GM19372 (cell line): ENCODE results near the gene PRADC1.
A peak's percentile ranks its signal among the peaks of the same experiment; 100 is the strongest.

ENCODE experiments used
- ATAC-seq: cut with Tn5 transposase; IDR thresholded peaks from one replicate; pipeline ENCODE4 v1.9.1; 2021; ENCODE audit warnings: mild to moderate bottlenecking, low read depth, moderate library complexity; ENCODE audit not compliant: unreplicated experiment

Gene PRADC1

DNA sequence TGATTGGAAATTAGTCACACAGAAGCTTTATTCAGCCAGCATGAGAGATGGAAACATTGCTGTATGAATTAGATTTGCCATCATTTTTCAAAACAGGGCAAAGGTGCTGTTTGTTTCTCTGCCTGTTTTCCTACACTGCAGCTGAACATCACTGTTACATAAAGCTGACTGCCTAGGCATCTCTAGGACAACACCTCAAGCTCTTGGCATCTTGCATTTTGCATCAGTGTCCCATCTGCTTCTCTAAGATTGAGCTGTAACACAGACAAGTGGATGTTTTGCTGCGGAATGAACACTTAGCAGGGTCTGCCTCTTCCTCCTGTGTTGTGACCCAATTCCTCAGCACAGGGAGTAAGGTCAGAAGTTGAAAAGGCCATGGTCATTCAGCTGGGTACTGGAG is 5.9 kb upstream of the PRADC1 start:
- ATAC-seq = no peak

DNA sequence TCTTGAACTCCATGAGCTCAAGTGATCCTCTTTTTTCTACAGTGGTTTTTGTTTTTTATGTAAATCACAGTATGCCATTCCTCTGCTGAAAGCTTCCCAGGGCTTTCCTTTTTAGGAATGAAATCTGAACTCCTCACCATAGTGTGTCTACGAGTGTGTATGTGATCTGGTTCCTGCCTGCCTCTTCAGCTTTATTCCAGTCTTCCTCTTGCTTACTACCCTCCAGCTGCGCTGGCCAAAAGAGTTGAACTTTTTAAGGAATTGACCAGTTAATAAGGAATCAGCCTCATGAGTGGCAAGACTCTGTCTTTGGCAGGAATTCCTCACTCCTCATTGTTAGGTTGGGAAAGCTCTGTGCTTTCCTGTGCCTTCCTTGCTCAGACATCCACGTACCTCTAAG is 5.1 kb upstream of the PRADC1 start:
- ATAC-seq = no peak

DNA sequence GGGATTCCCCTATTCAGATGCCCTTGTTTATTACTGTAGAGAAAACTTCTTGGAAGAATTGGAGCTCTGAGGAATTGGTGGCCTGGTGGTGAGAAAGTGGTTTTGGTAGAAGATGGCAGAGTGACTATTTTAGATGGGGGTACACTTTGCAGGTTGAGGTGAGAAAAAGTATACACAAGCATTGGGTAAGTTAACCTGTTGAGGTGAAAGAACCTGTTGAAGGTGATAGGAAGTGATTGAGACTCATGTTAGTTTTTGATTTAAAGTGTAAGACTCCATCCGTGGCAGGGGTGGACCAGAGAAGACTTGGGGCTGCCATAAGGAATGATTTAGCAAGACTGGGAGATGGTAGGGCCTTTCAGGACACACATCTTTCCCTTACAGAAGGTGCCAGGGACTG is 4.1 kb upstream of the PRADC1 start:
- ATAC-seq = no peak

DNA sequence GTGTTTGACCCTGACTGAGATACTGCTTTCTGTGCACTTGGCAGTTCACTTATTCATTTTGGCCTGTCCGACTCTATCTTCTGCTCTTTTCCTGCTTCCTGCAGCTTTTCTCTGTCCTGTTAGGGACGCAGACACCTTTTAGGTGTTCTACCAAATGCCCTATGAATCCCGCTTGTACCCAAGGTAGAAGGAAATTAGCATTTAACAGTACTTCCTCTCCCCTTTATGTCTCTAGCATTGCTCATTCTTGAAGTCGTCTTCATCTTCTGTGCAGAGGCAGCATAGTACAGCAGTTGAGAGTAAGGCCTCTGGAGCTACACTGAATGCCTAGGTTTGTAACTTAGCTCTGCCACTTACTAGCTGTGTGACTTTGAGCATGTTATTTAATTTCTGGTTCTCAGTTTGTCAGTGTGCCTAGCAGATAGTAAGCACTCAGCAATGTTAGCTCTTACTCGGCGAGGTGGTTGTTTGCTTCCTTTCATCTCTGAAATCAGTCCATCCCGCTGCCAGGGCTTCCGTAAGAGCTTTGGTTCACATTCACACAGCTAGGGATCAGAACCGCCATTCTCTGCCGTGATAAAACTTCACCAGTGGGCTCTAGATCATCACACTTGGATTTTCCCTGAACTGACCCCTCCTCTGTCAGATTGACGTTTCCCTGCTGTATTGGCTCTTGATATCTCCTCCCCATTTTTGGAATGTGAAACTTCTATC is 2.4 kb upstream of the PRADC1 start:
- ATAC-seq = no peak

DNA sequence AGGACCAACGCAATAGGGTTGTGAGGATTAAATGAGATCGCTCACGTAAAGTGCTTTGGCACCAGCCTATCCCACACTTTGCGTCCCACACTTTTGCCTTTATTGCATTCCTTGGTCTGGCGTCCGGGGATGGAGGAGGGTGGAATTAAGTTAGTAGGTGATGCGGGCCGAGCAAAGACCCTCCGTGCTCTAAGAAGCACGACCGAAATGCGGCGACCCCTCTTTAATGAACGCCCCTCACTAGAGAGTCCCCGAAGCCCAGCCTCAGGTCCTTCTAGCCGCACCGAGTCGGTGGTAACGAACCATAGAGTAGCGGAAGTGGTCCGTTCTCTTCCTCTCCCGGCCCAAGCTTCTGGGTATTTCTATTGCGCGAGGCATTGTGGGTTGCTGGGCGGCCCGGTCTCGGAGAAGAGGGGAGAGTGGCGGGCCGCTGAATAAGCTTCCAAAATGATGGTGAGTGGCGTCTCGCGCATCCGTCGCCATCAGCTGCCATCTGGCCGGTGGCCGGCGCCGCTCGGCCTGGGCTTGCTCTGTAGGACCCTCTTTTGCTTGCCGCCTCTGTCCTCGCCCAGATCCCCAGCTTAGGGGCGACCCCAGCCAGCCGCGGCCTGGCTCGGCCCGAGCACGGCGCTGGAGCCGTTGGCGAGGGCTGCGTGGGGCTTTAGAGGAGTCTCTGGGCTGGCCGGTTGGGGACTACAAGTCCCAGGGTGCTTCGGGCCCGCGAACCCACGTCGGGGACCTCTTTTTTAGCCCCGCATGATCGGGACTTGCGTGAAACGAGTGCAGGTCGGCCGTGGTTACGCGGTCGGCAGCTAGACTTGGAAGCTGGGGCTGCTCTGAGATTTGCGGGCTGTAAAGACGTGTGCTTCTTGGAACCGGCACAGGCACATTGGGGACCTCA is 1.1 kb upstream of the PRADC1 start, which contains the start of gene CCT7:
Gene CCT7 (plus strand): TSS at position 377 of the 901 bp plus-strand sequence. CDS start 71 bp downstream, at position 448.
- ATAC-seq = peak; percentile 54

DNA sequence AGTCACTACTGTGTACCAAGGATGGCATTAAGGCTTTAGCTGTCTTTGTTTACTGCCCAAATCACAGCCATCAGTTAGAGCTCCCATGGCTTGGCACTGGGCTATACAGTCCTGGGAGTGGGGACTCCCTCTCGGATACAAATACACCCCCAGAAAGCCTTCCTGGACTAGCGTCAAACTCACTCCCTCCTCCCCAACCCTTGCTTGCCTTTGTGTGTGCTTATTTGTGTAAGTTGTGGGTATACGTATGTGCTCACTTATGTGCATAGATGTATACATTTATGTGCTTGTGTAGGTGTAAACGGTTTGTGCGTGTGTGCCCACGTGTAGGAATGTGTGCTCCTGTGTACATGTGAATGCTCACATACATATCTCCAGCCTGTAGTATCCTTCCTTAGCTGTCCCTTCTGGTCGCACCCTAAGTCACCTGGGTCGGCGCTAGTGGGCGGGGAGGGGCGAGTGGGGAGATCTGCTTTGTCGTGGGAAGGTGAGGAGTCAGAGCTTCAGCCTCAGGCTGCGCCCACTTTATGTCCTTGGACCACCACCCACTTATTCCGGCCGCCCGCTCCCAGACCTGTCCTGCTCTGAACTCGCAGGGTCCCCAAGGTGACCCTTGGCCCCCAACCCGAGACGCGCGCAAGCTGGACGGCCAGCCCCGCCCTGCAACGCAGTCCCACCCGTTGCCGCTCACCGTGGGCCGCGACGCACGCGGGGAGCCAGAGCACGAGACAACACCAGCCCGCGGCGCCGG is 461 bp downstream of the PRADC1 start:
- peak; percentile 9 for ATAC-seq

DNA sequence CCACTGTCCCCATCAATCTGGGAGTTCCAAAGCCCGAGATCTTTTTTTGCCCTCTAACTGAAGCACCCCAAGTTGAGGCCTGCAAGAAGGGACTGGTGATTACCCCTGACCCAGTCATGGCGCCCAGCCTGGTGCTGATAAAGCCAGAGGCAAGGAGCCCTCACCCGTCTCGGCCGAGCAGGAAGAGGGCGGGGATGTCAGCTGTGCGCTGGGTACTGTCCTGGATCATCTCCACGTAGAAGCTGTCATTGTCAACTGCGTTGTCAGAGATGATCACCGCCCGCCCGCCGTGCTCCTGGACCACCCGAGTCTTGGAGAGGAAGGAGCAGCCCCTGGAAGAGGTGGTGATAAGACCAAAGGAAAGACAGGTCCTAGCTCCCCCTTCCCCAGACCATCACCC is 4.4 kb downstream of the PRADC1 start:
- no peak for ATAC-seq

DNA sequence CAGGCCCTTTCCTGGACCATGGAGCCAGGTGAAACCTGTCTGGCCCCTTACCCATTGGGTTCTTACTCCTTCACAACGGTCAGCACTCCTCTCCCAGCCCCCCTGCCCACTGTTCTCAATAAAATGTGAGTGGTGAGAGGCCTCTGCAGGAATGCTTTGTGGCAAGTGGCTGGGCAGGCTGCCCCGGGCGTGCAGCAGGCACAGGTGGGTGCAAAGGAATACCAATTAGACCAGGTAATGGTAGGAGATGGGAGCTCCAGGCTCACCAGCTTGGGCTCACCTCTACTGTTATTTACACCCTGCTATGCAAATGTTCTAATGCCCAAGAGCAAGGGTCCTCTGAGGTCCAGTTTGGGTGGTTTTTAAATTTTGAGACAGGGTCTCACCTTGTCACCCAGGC is 6.0 kb downstream of the PRADC1 start:
- no peak for ATAC-seq

DNA sequence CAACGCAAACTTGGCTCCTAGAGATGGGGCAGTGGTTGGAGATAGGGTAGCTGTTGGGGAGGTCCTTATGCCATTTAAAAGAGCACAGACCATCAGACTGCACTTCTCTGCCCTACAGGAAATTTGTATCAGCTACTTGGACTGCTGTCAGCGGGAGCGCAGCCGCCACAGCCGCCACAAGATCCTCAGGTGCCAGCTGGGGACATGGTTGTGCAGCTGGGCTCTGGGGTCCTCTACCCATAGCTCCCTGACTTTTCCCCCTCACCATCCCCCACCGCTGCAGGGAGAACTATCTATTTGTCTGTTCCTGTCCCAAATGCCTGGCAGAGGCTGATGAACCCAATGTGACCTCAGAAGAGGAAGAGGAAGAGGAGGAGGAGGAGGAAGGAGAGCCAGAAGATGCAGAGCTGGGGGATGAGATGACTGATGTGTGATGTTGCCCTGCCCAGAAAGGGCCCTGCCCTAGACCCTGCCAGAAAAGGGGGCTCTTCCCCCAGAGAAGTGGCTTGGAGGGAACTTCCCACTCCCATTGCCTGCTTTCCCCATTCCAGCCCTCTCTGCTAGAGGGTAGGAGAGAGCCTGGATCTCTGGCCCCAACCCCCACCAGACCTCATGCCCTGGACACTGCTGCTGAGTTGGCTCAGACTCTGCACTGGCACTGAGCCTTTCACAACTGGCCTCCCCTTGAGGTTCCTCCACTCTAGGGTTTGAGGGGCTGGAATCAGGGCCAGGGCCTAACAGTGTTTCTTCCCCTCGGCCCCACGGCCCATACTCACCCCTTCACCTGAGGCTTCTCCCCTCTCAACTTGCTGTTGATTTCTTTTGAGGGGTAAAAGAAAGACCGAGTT is 7.3 kb downstream of the PRADC1 start:
- ATAC-seq = no peak

DNA sequence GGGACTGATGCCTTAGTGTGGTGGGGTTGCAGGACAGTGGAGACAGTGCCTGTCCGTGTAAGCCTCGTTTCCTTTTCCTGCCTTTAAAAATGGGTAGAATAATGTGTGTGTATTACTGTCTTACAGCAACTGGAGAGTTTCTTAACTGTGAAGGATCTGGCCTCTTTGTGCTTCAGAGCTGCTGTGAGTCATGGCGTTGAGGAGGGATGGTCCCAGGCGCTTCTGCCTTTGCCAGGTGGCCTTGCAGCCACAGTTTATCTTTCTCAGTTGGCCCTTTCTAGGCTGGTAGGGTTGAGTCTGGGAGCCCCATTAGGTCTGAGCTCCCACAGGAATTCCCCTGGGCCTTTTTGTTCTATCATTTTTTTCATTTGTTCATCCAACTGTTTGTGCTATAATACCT is 9.2 kb downstream of the PRADC1 start:
- ATAC-seq = no peak

DNA sequence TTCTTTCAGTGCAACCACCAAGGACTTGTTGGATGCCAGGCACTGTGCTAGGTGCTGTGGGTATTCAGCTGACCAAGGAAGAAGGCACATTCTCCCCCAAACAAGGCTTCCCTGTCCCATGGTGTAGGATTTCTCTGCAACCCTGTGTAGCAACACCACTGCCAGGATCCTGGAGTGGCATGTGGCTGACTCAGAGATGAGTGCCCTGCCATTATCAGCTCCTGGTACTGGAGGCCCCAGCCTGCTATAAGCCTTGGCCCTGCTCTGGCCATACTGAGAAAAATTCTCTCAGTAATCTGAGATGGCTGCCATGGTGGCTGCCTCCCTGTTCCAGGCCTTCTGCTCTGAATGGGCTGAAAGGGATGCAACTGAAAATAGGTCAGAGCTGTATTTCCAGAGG is 14.7 kb downstream of the PRADC1 start:
- ATAC-seq = no peak

DNA sequence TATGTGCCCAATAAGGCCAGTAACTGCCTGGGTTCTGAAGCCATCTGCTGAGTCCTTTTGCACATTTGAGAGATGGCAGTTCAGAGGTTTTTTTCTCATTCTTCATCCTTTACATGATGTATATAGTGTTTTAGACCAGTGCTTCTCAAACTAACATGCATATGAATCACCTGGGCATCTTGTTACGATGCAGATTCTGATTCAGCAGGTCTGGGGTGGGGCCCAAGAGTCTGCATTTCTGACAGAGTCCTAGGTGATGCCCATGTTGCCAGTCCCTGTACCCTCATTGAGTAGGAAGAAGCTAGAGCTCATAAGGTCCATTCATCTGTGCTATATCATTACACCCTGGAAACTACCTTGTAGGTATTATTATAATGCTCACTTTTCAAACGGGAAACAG is 15.2 kb downstream of the PRADC1 start:
- ATAC-seq = no peak

DNA sequence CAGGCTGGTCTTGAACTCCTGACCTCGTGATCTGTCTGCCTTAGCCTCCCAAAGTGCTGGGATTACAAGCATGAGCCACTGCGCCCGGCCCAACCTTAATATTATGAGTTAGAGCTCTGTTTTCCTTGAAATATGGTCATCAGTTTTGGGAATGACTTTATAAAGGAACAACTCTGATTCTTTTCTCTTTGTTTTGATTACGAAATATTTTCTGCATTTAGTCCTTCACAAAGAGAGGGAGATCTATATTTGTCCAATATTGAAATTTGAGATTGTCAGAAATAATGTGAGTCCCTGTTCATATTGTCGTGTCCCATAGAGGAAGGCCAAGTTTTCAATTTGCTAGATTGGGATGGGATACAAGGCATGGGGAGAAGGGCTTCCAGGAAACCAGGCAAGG is 15.9 kb downstream of the PRADC1 start:
- ATAC-seq = no peak

DNA sequence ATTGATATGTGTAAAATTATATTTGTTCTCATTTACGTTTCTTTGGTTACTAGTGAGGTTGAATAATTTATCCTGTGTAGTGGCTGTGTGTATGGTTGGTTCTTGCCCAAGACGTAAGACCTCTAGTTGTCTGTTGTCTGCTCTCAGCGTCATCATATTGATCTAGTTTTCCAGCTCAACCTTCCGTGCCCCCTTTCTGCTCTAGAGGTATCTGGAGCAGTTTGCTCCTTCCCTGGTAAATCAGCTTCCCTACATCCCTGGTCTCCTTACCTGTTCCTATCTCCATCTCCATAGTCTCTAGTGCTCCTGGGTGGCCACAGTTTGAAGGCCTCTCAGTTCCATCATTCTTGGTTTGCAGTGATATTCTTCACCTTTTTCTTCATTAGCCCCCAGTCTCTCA is 17.8 kb downstream of the PRADC1 start:
- ATAC-seq = no peak

DNA sequence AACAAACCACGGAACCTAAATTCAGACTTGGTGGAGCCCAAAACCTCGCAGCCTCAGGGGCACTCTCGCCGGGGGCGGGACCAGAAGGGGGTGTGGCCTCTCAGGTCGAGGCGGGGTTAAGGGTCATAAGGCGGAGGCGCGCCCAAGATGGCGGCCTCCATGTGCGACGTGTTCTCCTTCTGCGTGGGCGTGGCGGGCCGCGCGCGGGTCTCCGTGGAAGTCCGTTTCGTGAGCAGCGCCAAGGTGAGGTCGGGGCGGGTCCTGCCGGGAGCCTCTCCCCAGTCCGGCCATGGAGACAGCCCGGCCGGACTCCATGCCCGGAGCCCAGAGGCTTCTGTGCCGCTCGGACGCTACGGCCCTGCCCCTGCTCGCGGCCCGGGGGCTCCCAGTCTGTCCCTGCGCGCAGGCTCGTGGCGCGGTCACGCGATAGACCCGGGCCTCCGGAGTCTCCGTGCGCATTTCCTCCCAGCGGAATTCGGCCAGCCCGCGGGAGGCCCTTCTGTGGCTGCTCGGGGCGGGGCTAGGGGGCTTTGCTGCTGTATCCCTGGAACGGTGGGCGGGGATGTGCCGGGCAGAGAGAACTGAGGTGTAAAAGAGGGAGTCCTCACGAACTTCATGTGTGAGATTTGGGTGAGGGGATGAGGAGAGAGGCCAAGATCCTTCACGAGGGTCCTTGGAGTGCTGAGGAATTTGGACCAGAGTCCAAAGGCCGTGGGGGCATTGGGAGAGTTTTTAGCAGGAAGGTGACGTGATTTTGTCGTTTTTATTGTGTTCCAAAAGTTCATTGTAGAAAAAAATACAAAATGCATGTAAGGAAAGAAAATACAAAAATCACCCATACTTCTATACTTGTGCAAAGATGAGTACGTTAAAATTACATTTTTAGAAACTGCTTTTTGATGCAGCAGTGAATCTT is 18.7 kb downstream of the PRADC1 start, which contains the start of gene SMYD5:
Gene SMYD5 (plus strand): TSS at position 126 of the 916 bp plus-strand sequence. CDS start 22 bp downstream, at position 148.
- peak; percentile 89 for ATAC-seq

DNA sequence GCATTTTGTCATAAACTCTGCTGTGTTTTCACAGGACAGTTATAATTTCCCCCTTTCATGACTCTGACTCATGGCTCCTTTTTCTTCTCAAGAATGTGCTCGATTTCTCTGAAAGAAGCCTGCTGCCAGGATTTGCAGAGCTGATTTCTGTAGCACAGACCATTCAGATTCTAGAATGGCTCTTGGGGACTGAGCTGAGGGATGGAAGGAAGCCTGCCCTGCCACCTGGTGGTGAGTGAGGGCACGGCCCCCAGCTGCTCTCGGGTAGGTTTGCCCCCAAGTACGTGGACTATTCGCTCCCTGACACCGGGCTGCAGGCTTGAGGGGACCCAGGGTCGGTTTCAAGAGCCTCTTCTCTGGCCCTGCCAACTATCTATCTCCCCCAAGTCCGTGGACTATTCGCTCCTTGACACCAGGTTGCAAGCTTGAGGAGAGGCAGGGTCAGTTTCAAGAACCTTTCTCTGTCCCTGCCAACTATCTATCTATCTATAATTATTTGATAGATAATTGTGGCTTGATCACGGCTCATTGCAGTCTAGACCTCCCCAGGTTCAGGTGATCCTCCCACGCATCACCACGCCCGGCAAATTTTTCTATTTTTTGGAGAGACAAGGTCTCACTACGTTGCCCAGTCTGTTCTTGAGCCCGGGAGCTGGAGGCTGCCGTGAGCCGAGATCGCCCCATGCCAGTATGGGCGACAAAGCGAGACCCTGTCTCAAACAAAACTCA is 20.4 kb downstream of the PRADC1 start:
- peak; percentile 58 for ATAC-seq

DNA sequence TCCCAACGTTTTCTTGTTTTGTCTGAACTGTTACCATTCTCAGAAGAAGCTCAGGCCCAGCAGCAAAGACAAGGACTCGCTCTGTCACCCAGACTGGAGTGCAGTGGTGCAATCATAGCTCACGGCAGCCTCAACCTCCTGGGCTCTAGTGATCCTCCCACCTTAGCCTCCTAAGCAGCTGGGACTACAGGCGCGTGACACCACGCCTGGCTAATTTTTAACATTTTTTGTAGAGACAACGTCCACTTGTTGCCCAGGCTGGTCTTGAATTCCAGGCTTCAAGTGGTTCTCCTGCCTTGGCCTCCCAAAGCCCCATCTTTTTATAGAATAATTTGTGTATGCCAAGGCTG is 21.0 kb downstream of the PRADC1 start:
- ATAC-seq = no peak

DNA sequence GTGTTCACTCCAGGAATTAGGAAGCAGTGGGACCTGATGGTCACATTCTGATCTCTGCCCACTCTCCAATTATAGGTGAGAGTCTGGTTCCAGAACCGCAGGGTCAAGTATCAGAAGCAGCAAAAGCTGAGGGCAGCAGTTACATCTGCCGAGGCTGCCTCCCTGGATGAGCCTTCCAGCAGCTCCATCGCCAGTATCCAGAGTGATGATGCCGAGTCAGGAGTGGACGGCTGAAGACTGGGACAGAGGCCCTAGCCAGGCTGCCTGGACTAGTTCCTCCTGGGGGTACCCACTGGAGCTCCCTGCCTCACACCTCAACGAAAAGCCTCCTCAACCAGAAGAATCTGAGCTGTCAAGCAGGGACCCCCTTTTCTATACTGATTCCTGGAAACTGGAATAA is 22.3 kb downstream of the PRADC1 start:
- ATAC-seq = no peak
